NCI-H345 (cell line): ENCODE results near the gene PCDH1.

Source experiments
- DNase-seq: peaks from one replicate; lab custom pipeline; 2025; lab: John Stamatoyannopoulos, UW

The PCDH1 gene

GRCh38 chr5:141808857-141809256 is 69.4 kb downstream of the PCDH1 start:
- no peak for DNase-seq

- DNase-seq: no peak
These were observed 70.5 kb downstream of the PCDH1 start for GRCh38 chr5:141807732-141808131.

- no peak for DNase-seq
These were observed 70.9 kb downstream of the PCDH1 start for GRCh38 chr5:141807329-141807728.

GRCh38 chr5:141806626-141807025 is 71.6 kb downstream of the PCDH1 start:
- DNase-seq: no peak

GRCh38 chr5:141805874-141806595 is 72.2 kb downstream of the PCDH1 start:
- DNase-seq: no peak

GRCh38 chr5:141804475-141804874 is 73.7 kb downstream of the PCDH1 start:
- no peak for DNase-seq
